IMR-90 (cell line): ENCODE measurements around the gene C10orf67. TPM values are rescaled to one million over a fixed set of nuclear protein-coding genes. Genes with fewer than 3 reads are reported as not detected.

Source experiments
- ATAC-seq: fragments of 200-7000 bp; cut with Tn5 transposase; 2 replicates; pipeline ENCODE4 v1.9.1; 2020; ENCODE audit warnings: low read depth, mild to moderate bottlenecking, moderate library complexity
- BruUV-seq: library from RNA; stranded (reverse); fragments of 400-500 nt; replicated peaks from 2 replicates; lab custom pipeline; 2021; lab: Mats Ljungman, UMichigan
- CTCF ChIA-PET: fragments of 300-600 bp; formaldehyde crosslinking; extraction: SDS; loops from one replicate; lab custom pipeline; 2021; ENCODE audit warnings: antibody characterized with exemption; lab: Yijun Ruan, JAX
- POLR2A ChIA-PET: fragments of 300-600 bp; sonication (Branson Sonifier 250); formaldehyde crosslinking; loops from one replicate; lab custom pipeline; 2022; ENCODE audit warnings: antibody characterized with exemption; ENCODE audit not compliant: unreplicated experiment; lab: Charles Lee
- DNase-seq: peaks from one replicate; pipeline ENCODE4 v3.0.0; 2013
- H2AFZ ChIP-seq: replicated peaks from 2 replicates; pipeline ENCODE3; 2013; ENCODE audit warnings: low read length, mild to moderate bottlenecking; ENCODE audit not compliant: poor library complexity
- H2AK5ac ChIP-seq: 2 replicates; pipeline ENCODE4 v1.6.1; 2013; ENCODE audit warnings: low read depth, low read length, inconsistent platforms
- H2AK9ac ChIP-seq: replicated peaks from 2 replicates; pipeline ENCODE3; 2013; ENCODE audit warnings: mild to moderate bottlenecking, low read depth, low read length, moderate library complexity; ENCODE audit not compliant: poor library complexity
- H2BK120ac ChIP-seq: 2 replicates; pipeline ENCODE4 v1.6.1; 2013; ENCODE audit warnings: low read depth, low read length, inconsistent platforms
- H2BK15ac ChIP-seq: 3 replicates; pipeline ENCODE4 v1.6.1; 2013; ENCODE audit warnings: low read depth, low read length, inconsistent platforms
- H2BK20ac ChIP-seq: 2 replicates; pipeline ENCODE4 v1.6.1; 2013; ENCODE audit warnings: low read depth, mild to moderate bottlenecking, inconsistent platforms, low read length, moderate library complexity
- H2BK5ac ChIP-seq: 2 replicates; pipeline ENCODE4 v1.6.1; 2013; ENCODE audit warnings: mild to moderate bottlenecking, low read depth, low read length, inconsistent platforms; ENCODE audit not compliant: poor library complexity, severe bottlenecking
- H3K14ac ChIP-seq: replicated peaks from 2 replicates; pipeline ENCODE4 v1.6.1; 2013; ENCODE audit warnings: low read depth, low read length, inconsistent platforms
- H3K18ac ChIP-seq: 2 replicates; pipeline ENCODE4 v1.6.1; 2013; ENCODE audit warnings: low read depth, low read length, control low read depth
- H3K23ac ChIP-seq: 2 replicates; pipeline ENCODE4 v1.6.1; 2013; ENCODE audit warnings: low read depth, low read length, inconsistent platforms
- H3K27ac ChIP-seq: 2 replicates; pipeline ENCODE4 v1.5.1; 2013; ENCODE audit warnings: mild to moderate bottlenecking, control low read depth, low read length; ENCODE audit not compliant: insufficient read depth
- H3K27me3 ChIP-seq: 2 replicates; pipeline ENCODE4 v1.6.1; 2013; ENCODE audit warnings: low read length; ENCODE audit not compliant: control insufficient read depth, insufficient read depth
- H3K36me3 ChIP-seq: 2 replicates; pipeline ENCODE4 v1.6.1; 2013; ENCODE audit warnings: low read length, mixed read lengths; ENCODE audit not compliant: control insufficient read depth, insufficient read depth
- H3K4ac ChIP-seq: 2 replicates; pipeline ENCODE4 v1.6.1; 2013; ENCODE audit warnings: low read depth, low read length, inconsistent platforms
- H3K4me1 ChIP-seq: 2 replicates; pipeline ENCODE4 v1.6.1; 2013; ENCODE audit warnings: low read length, mixed read lengths; ENCODE audit not compliant: control insufficient read depth, insufficient read depth
- H3K4me2 ChIP-seq: 2 replicates; pipeline ENCODE4 v1.6.1; 2013; ENCODE audit warnings: low read depth, mild to moderate bottlenecking, control low read depth, low read length, moderate library complexity
- H3K4me3 ChIP-seq: 2 replicates; pipeline ENCODE4 v1.5.1; 2013; ENCODE audit warnings: low read depth, mild to moderate bottlenecking, control low read depth, low read length, moderate library complexity; ENCODE audit not compliant: insufficient read depth
- H3K56ac ChIP-seq: 2 replicates; pipeline ENCODE4 v1.6.1; 2013; ENCODE audit warnings: low read length, inconsistent platforms; ENCODE audit not compliant: insufficient read depth; ENCODE audit errors: extremely low read depth
- H3K79me1 ChIP-seq, 2 experiments: 2 replicates each; pipeline ENCODE4 v1.6.1; 2013; ENCODE audit warnings: low read length in 2 of 2, inconsistent platforms in 1 of 2, low read depth in 1 of 2
- H3K9ac ChIP-seq: 2 replicates; pipeline ENCODE4 v1.6.1; 2013; ENCODE audit warnings: low read depth, low read length, control low read depth
- H3K9me1 ChIP-seq: 2 replicates; pipeline ENCODE4 v1.6.1; 2013; ENCODE audit warnings: low read length, inconsistent platforms; ENCODE audit not compliant: insufficient read depth
- H3K9me3 ChIP-seq: 2 replicates; pipeline ENCODE4 v1.6.1; 2013; ENCODE audit warnings: low read length; ENCODE audit not compliant: control insufficient read depth, insufficient read depth
- H4K20me1 ChIP-seq: 2 replicates; pipeline ENCODE4 v1.6.1; 2013; ENCODE audit warnings: low read length, inconsistent platforms; ENCODE audit not compliant: insufficient read depth
- H4K5ac ChIP-seq: 2 replicates; pipeline ENCODE4 v1.6.1; 2013; ENCODE audit warnings: mild to moderate bottlenecking, low read depth, low read length, control low read depth
- H4K8ac ChIP-seq, 2 experiments: 2 replicates each; pipeline ENCODE4 v1.6.1; 2013; ENCODE audit warnings: low read depth in 2 of 2, low read length in 2 of 2, control low read depth in 1 of 2, inconsistent platforms in 1 of 2
- H4K91ac ChIP-seq: 2 replicates; pipeline ENCODE4 v1.6.1; 2013; ENCODE audit warnings: low read depth, low read length, inconsistent platforms; ENCODE audit not compliant: insufficient read depth
- CEBPB ChIP-seq: IDR thresholded peaks from 2 replicates; pipeline ENCODE4 v1.6.1; 2012; ENCODE audit warnings: low read depth, low read length, improper control_type of control experiment
- MAFK ChIP-seq: IDR thresholded peaks from 2 replicates; pipeline ENCODE4 v1.6.1; 2012; ENCODE audit warnings: low read depth, low read length, improper control_type of control experiment
- MXI1 ChIP-seq: IDR thresholded peaks from 2 replicates; pipeline ENCODE4 v1.6.1; 2012; ENCODE audit warnings: low read depth, mild to moderate bottlenecking, low read length, moderate library complexity, borderline replicate concordance
- NFE2L2 ChIP-seq: fragments of 150-350 bp; IDR thresholded peaks from 2 replicates; pipeline ENCODE4 v1.6.1; 2016; ENCODE audit warnings: low read depth, mild to moderate bottlenecking, low read length
- POLR2A ChIP-seq: IDR thresholded peaks from 2 replicates; pipeline ENCODE4 v1.6.1; 2012; ENCODE audit warnings: mild to moderate bottlenecking, low read depth, low read length
- RCOR1 ChIP-seq: IDR thresholded peaks from 2 replicates; pipeline ENCODE4 v1.6.1; 2012; ENCODE audit warnings: mild to moderate bottlenecking, low read length, improper control_type of control experiment; ENCODE audit not compliant: insufficient replicate concordance
- WGBS, 2 experiments: methylation state at CpG; one replicate each; pipeline versions ENCODE4 v1.1.5 to v1.1.7; 2013; ENCODE audit warnings: missing lambda C conversion rate in 2 of 2; ENCODE audit not compliant: insufficient read length in 1 of 2; ENCODE audit errors: extremely low coverage in 2 of 2; 5-methylcytosine and 5-hydroxymethylcytosine counted together
- dilution Hi-C: fragments of 300-500 bp; cut with HindIII; formaldehyde crosslinking; loops from one replicate; pipeline ENCODE4 v1.14.3; 2018; ENCODE audit warnings: low sequenced_read_pairs; ENCODE audit not compliant: unreplicated experiment
- in situ Hi-C: fragments of 300-500 bp; cut with MboI; formaldehyde crosslinking; loops from 3 replicates; pipeline ENCODE4 v1.14.3; 2019; ENCODE audit warnings: low sequenced_read_pairs, inconsistent platforms, mixed read lengths
- intact Hi-C: fragments of 100-400 bp; cut with micrococcal nuclease; formaldehyde crosslinking; loops from 2 replicates; pipeline ENCODE4 v1.10.0; 2022
- polyA plus RNA-seq, 3 experiments: library from polyadenylated mRNA; depleted of rRNA; stranded (reverse); fragments of >200 nt; gene quantifications; 2 replicates each; pipeline ENCODE4 v1.2.3, GENCODE V29; 2012; ENCODE audit warnings: low replicate concordance in 1 of 3
- total RNA-seq: library from RNA; depleted of rRNA; stranded (reverse); fragments of >200 nt; gene quantifications from 2 replicates; pipeline ENCODE4 v1.2.3, GENCODE V29; 2012
- TF ChIP-seq, protein P1 (sequence below): conservative IDR thresholded peaks from 2 replicates; pipeline ENCODE4 v1.5.1; 2012; ENCODE audit warnings: mild to moderate bottlenecking, low read depth, low read length, improper control_type of control experiment
- TF ChIP-seq, protein P2 (sequence below): fragments of 150-350 bp; IDR thresholded peaks from 2 replicates; pipeline ENCODE4 v1.6.1; 2017; ENCODE audit warnings: mild to moderate bottlenecking, antibody characterized with exemption, low read length, low read depth

C10orf67 gene
- total and polyA plus RNA-seq, 2 of the 4 experiments (the other 2 are of a cell fraction): 0.15 to 0.18 TPM

DNA sequence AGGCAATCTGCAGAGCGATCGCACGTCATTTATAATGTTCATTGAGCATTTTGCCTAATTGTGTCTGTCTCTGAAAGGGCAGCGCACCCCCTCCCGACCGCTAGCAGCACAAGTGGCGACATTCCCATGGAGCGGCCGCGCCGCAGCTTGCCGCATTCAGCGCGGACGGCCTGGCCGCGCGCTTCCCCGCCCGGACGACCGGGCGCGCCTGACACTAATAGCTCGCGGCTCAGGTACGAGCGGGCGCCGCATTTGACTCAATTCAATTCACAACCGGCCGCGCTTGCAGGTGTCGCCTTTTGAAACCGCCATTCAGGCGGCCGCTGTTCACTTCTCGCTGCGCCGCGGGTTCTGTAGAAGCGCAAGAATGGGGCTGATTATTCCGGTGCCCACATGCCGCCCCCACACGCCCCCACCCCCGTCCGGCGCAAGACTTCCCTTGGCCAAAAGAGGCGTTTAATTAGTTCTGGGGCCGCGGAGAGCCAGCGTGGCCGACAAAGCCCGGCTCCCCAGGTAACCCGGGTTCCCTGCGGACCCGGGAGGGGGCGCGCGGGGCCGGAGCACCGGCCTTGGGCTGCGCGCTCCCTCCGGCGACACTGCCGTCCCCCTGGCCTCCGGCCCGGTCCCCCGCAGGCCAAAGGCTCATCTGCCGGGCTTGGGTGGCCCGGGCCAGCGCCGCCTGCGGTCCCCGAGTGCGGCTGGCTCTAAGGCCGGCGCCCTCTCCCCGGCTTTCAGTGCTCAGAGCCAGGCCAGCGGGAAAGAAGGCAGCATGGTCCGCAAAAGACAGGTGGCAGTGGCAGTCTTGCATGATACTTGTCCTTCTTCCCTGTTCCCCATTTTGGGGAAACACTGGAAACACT, 171.2 kb downstream of the C10orf67 start:
- H2BK20ac ChIP-seq: no peak overlapping the region
- POLR2A ChIA-PET: no interaction called here
- ATAC-seq: no peak
- peaks cover 25% of the 10 kb centered on the region for H3K27me3 ChIP-seq
- no peaks in the 10 kb centered on the region for H3K36me3 ChIP-seq
- no peaks in the 10 kb centered on the region for H4K20me1 ChIP-seq
- CTCF ChIA-PET: interaction anchor here (0.7 kb wide), 1 partner anchor 39 kb away, joined by 4 read pairs; no protein-coding TSS in a partner anchor
- BruUV-seq: no TSS peak
- H3K4ac ChIP-seq: no peak overlapping the region
- no peak overlapping the region for H4K8ac ChIP-seq
- H3K23ac ChIP-seq: no peak overlapping the region
- H4K5ac ChIP-seq: no peak overlapping the region
- H2AK5ac ChIP-seq: no peak overlapping the region
- H3K14ac ChIP-seq: no peak overlapping the region
- intact Hi-C loops (no loop called here), in situ Hi-C loops (loop anchor here (25.0 kb wide), 4 partner anchors 364 to 1339 kb away; partner anchors contain the start of gene KIAA1217), dilution Hi-C loops (no loop called here)
- TF ChIP-seq, protein P1, sequence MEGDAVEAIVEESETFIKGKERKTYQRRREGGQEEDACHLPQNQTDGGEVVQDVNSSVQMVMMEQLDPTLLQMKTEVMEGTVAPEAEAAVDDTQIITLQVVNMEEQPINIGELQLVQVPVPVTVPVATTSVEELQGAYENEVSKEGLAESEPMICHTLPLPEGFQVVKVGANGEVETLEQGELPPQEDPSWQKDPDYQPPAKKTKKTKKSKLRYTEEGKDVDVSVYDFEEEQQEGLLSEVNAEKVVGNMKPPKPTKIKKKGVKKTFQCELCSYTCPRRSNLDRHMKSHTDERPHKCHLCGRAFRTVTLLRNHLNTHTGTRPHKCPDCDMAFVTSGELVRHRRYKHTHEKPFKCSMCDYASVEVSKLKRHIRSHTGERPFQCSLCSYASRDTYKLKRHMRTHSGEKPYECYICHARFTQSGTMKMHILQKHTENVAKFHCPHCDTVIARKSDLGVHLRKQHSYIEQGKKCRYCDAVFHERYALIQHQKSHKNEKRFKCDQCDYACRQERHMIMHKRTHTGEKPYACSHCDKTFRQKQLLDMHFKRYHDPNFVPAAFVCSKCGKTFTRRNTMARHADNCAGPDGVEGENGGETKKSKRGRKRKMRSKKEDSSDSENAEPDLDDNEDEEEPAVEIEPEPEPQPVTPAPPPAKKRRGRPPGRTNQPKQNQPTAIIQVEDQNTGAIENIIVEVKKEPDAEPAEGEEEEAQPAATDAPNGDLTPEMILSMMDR: no peak
- TF ChIP-seq CEBPB: no peak
- no peak for TF ChIP-seq POLR2A
- TF ChIP-seq NFE2L2: no peak
- TF ChIP-seq RCOR1: no peak
- no peak for TF ChIP-seq MAFK
- TF ChIP-seq MXI1: no peak
- TF ChIP-seq, protein P2, sequence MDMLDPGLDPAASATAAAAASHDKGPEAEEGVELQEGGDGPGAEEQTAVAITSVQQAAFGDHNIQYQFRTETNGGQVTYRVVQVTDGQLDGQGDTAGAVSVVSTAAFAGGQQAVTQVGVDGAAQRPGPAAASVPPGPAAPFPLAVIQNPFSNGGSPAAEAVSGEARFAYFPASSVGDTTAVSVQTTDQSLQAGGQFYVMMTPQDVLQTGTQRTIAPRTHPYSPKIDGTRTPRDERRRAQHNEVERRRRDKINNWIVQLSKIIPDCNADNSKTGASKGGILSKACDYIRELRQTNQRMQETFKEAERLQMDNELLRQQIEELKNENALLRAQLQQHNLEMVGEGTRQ: no peak
- no peaks in the 10 kb centered on the region for H3K4me1 ChIP-seq
- H3K79me1 ChIP-seq: no peaks in the 10 kb centered on the region
- WGBS, 2 experiments: 2% methylated on average over 35 of the region's 82 CpGs; no CpG with 5 or more reads in 1 of the 2 experiments
- no peak overlapping the region for H3K18ac ChIP-seq
- no peak overlapping the region for H2BK120ac ChIP-seq
- H2BK5ac ChIP-seq: no peak overlapping the region
- H2AK9ac ChIP-seq: no peak overlapping the region
- no peak overlapping the region for H3K27ac ChIP-seq
- no peak overlapping the region for H3K56ac ChIP-seq
- H2BK15ac ChIP-seq: no peak overlapping the region
- no peak overlapping the region for H2AFZ ChIP-seq
- peaks cover 2% of the 10 kb centered on the region; the same call in 1 of the 2 replicates for H3K9me3 ChIP-seq
- no peak overlapping the region for H3K9ac ChIP-seq
- no peaks in the 10 kb centered on the region for H3K9me1 ChIP-seq
- H4K91ac ChIP-seq: no peak overlapping the region
- DNase-seq: no peak
- no peak overlapping the region for H3K4me3 ChIP-seq
- H3K4me2 ChIP-seq: no peak overlapping the region
